H1 (cell line): ENCODE measurements around the gene MIPEP. TPM values are rescaled to one million over a fixed set of nuclear protein-coding genes. Genes with fewer than 3 reads are reported as not detected.
"Not testable (repeated sequence)": the region's sequence is repeated elsewhere in the genome, so short reads cannot be mapped to it uniquely, and the experiment has no call there.

Experiments
- CTCF ChIA-PET: fragments of 300-600 bp; sonication (Branson Sonifier 250); formaldehyde crosslinking; loops from one replicate; lab custom pipeline; 2021; ENCODE audit not compliant: partially characterized antibody; lab: Charles Lee
- POLR2A ChIA-PET: fragments of 300-600 bp; sonication (Branson Sonifier 250); formaldehyde crosslinking; loops from one replicate; lab custom pipeline; 2021; ENCODE audit warnings: inconsistent platforms; ENCODE audit not compliant: partially characterized antibody; lab: Charles Lee
- DNase-seq, 2 experiments: peaks; one replicate each; pipeline versions ENCODE4 v3.0.0 to v3.0.0-alpha.2; 2010 to 2022; ENCODE audit warnings: low spot score in 2 of 2, low read depth in 1 of 2, mixed read lengths in 1 of 2
- FAIRE-seq: peaks from 2 replicates; lab custom pipeline; 2011; peaks lifted over from hg19 to GRCh38; lab: Jason Lieb, UNC
- H2AFZ ChIP-seq: 2 replicates; pipeline ENCODE4 v1.8.1; 2012; ENCODE audit warnings: low read length, inconsistent platforms
- H2AK5ac ChIP-seq: 2 replicates; pipeline ENCODE4 v1.6.1; 2013; ENCODE audit warnings: low read depth, low read length
- H2BK120ac ChIP-seq: replicated peaks from 2 replicates; pipeline ENCODE3; 2013; ENCODE audit warnings: low read depth, low read length, inconsistent platforms
- H2BK12ac ChIP-seq: 2 replicates; pipeline ENCODE4 v1.6.1; 2013; ENCODE audit warnings: low read depth, low read length
- H2BK15ac ChIP-seq: 2 replicates; pipeline ENCODE4 v1.6.1; 2013; ENCODE audit warnings: low read length
- H2BK20ac ChIP-seq: 2 replicates; pipeline ENCODE4 v1.6.1; 2013; ENCODE audit warnings: low read length
- H2BK5ac ChIP-seq: 2 replicates; pipeline ENCODE4 v1.6.1; 2013; ENCODE audit warnings: low read depth, low read length
- H3K14ac ChIP-seq: 2 replicates; pipeline ENCODE4 v1.6.1; 2013; ENCODE audit warnings: inconsistent platforms; ENCODE audit not compliant: insufficient read length
- H3K18ac ChIP-seq: 2 replicates; pipeline ENCODE4 v1.6.1; 2013; ENCODE audit warnings: low read length; ENCODE audit errors: extremely low read depth
- H3K23ac ChIP-seq: 2 replicates; pipeline ENCODE4 v1.6.1; 2013; ENCODE audit warnings: inconsistent platforms; ENCODE audit not compliant: insufficient read length
- H3K23me2 ChIP-seq: 2 replicates; pipeline ENCODE4 v1.6.1; 2013; ENCODE audit warnings: low read depth, low read length
- H3K27ac ChIP-seq: 2 replicates; pipeline ENCODE4 v1.6.1; 2011; ENCODE audit warnings: low read depth, low read length, inconsistent platforms
- H3K27me3 ChIP-seq, 4 experiments: replicated peaks in 1 of 4; 1 replicate in 1 of 4; 2 replicates in 3 of 4; pipeline versions ENCODE4 v1.6.1 to v1.8.1; 2011 to 2013; ENCODE audit warnings: low read length in 3 of 4, mild to moderate bottlenecking in 3 of 4, inconsistent platforms in 2 of 4, mixed read lengths in 2 of 4, moderate library complexity in 1 of 4; ENCODE audit not compliant: control insufficient read depth in 3 of 4, insufficient read depth in 3 of 4; ENCODE audit errors: extremely low read depth in 1 of 4
- H3K36me3 ChIP-seq, 4 experiments: 2 replicates each; pipeline versions ENCODE4 v1.6.1 to v1.8.1; 2011 to 2013; ENCODE audit warnings: mild to moderate bottlenecking in 4 of 4, low read length in 3 of 4, moderate library complexity in 2 of 4, control low read depth in 1 of 4, inconsistent platforms in 1 of 4; ENCODE audit not compliant: insufficient read depth in 4 of 4, control insufficient read depth in 2 of 4
- H3K4ac ChIP-seq: replicated peaks from 2 replicates; pipeline ENCODE3; 2013; ENCODE audit warnings: low read length, low read depth, mixed read lengths, inconsistent platforms; ENCODE audit not compliant: insufficient read length
- H3K4me1 ChIP-seq, 4 experiments: replicated peaks in 1 of 4; 1 replicate in 1 of 4; 2 replicates in 3 of 4; pipeline versions ENCODE4 v1.6.1 to v1.8.1; 2011 to 2013; ENCODE audit warnings: low read length in 3 of 4, inconsistent platforms in 2 of 4, mixed read lengths in 1 of 4; ENCODE audit not compliant: insufficient read depth in 4 of 4, control insufficient read depth in 3 of 4
- H3K4me2 ChIP-seq, 2 experiments: 2 replicates each; pipeline versions ENCODE4 v1.6.1 to v1.8.1; 2011 to 2013; ENCODE audit warnings: low read depth in 2 of 2, low read length in 2 of 2, control low read depth in 1 of 2, inconsistent platforms in 1 of 2, mild to moderate bottlenecking in 1 of 2; ENCODE audit not compliant: insufficient read depth in 1 of 2
- H3K4me3 ChIP-seq, 4 experiments: fragments of 200-600, 300-600 bp in 1 of 4; sonication (generic), shearing (Covaris generic), sonication (Bioruptor Twin) in 1 of 4; 2 replicates each; pipeline versions ENCODE4 v1.5.1 to v1.8.1; 2011 to 2016; ENCODE audit warnings: low read length in 4 of 4, low read depth in 3 of 4, control low read depth in 2 of 4, inconsistent platforms in 2 of 4, mild to moderate bottlenecking in 2 of 4, mixed read lengths in 1 of 4, moderate library complexity in 1 of 4; ENCODE audit not compliant: insufficient read depth in 2 of 4; ENCODE audit errors: extremely low read depth in 1 of 4
- H3K56ac ChIP-seq: replicated peaks from 2 replicates; pipeline ENCODE3; 2013; ENCODE audit warnings: low read depth, mild to moderate bottlenecking, mixed read lengths, low read length, inconsistent platforms; ENCODE audit not compliant: insufficient read length
- H3K79me1 ChIP-seq: 2 replicates; pipeline ENCODE4 v1.6.1; 2013; ENCODE audit warnings: low read depth, low read length, control low read depth
- H3K79me2 ChIP-seq, 2 experiments: 2 replicates each; pipeline versions ENCODE4 v1.6.1 to v1.8.1; 2012 to 2013; ENCODE audit warnings: low read length in 2 of 2, mild to moderate bottlenecking in 2 of 2, inconsistent platforms in 1 of 2; ENCODE audit not compliant: insufficient read depth in 2 of 2, control insufficient read depth in 1 of 2
- H3K9ac ChIP-seq, 4 experiments: replicated peaks in 1 of 4; 1 replicate in 1 of 4; 2 replicates in 3 of 4; pipeline versions ENCODE4 v1.6.1 to v1.8.1; 2011 to 2013; ENCODE audit warnings: low read depth in 3 of 4, low read length in 3 of 4, control low read depth in 2 of 4, mild to moderate bottlenecking in 2 of 4, moderate library complexity in 2 of 4, inconsistent platforms in 1 of 4; ENCODE audit errors: extremely low read depth in 1 of 4
- H3K9me3 ChIP-seq, 2 experiments: 2 replicates each; pipeline versions ENCODE4 v1.6.1 to v1.8.1; 2012 to 2013; ENCODE audit warnings: mild to moderate bottlenecking in 2 of 2, moderate library complexity in 2 of 2, control low read depth in 1 of 2, inconsistent platforms in 1 of 2, low read depth in 1 of 2, low read length in 1 of 2, mixed read lengths in 1 of 2; ENCODE audit not compliant: insufficient read depth in 2 of 2
- H4K20me1 ChIP-seq, 2 experiments: replicated peaks in 1 of 2; 2 replicates each; pipeline versions ENCODE3 to v1.8.1; 2011 to 2013; ENCODE audit warnings: inconsistent platforms in 2 of 2, low read length in 2 of 2, mild to moderate bottlenecking in 1 of 2; ENCODE audit not compliant: insufficient read depth in 2 of 2, control insufficient read depth in 1 of 2
- H4K5ac ChIP-seq: 2 replicates; pipeline ENCODE4 v1.6.1; 2013; ENCODE audit warnings: low read length, low read depth, mixed read lengths, inconsistent platforms; ENCODE audit not compliant: insufficient read length
- H4K8ac ChIP-seq: 2 replicates; pipeline ENCODE4 v1.8.0; 2013; ENCODE audit warnings: mild to moderate bottlenecking, moderate library complexity, low read length, inconsistent platforms; ENCODE audit not compliant: insufficient read depth; ENCODE audit errors: extremely low read depth
- H4K91ac ChIP-seq: replicated peaks from 2 replicates; pipeline ENCODE3; 2013; ENCODE audit warnings: low read length, mixed read lengths, inconsistent platforms; ENCODE audit not compliant: insufficient read length
- WGBS, 2 experiments: shearing (Covaris generic) in 1 of 2; methylation state at CpG; one replicate each; pipeline versions ENCODE4 v1.1.6 to v1.1.7; 2013 to 2015; ENCODE audit warnings: low lambda C conversion rate in 2 of 2, mixed read lengths in 2 of 2, inconsistent platforms in 1 of 2, low coverage in 1 of 2, missing lambda C conversion rate in 1 of 2; ENCODE audit not compliant: insufficient replicate concordance in 2 of 2, insufficient coverage in 1 of 2, insufficient read length in 1 of 2; ENCODE audit errors: extremely low coverage in 1 of 2, missing lambda C conversion rate in 1 of 2; 5-methylcytosine and 5-hydroxymethylcytosine counted together
- polyA plus RNA-seq, 7 experiments: library from polyadenylated mRNA; depleted of rRNA in 3 of 7; stranded (reverse) in 5 of 7; unstranded in 2 of 7; fragments of >200 nt in 5 of 7; fragments of 200-250 nt in 2 of 7; gene quantifications; 1 replicate in 5 of 7; 2 replicates in 1 of 7; 4 replicates in 1 of 7; pipeline versions ENCODE4 v1.2.1 to v1.2.3, GENCODE V29; 2011 to 2013; ENCODE audit warnings: missing spikeins in 2 of 7, mixed read lengths in 2 of 7
- total RNA-seq: library from RNA; stranded (reverse); fragmentation: NEBNext Ultra II Directional; extraction: Animal tissue kit (Norgen Biotek cat#: 25700); gene quantifications from 2 replicates; pipeline ENCODE4 v1.2.1, GENCODE V29; 2021

Gene MIPEP
- total and polyA plus RNA-seq, 2 of the 8 experiments (the other 6 are each of a cell fraction or from before 2014, with no cell fraction given) = 24.0 to 24.2 TPM

GRCh38 chr13:23746141-23746540 lies 143.1 kb downstream of the MIPEP start:
- not testable (repeated sequence) for H3K23me2 ChIP-seq, H4K20me1 ChIP-seq, H2BK15ac ChIP-seq, H3K4me2 ChIP-seq, H4K91ac ChIP-seq, H2BK12ac ChIP-seq, H3K79me1 ChIP-seq, H4K5ac ChIP-seq, H3K79me2 ChIP-seq, H2AK5ac ChIP-seq, H3K14ac ChIP-seq, H3K4me3 ChIP-seq, H3K27me3 ChIP-seq, H3K27ac ChIP-seq, DNase-seq, H3K9ac ChIP-seq, H2AFZ ChIP-seq, H2BK20ac ChIP-seq, H3K36me3 ChIP-seq, H3K9me3 ChIP-seq, H3K18ac ChIP-seq, H3K4ac ChIP-seq, H4K8ac ChIP-seq, H2BK120ac ChIP-seq, H3K56ac ChIP-seq, H2BK5ac ChIP-seq, FAIRE-seq, H3K23ac ChIP-seq
- POLR2A ChIA-PET = interaction anchor here (0.6 to 0.7 kb wide), 2 partner anchors 85 to 114 kb away, joined by 3 to 4 read pairs; no protein-coding TSS in a partner anchor
- CTCF ChIA-PET = interaction anchor here (0.6 to 1.6 kb wide), 4 partner anchors 12 to 156 kb away, joined by 3 to 5 read pairs (median 4); no protein-coding TSS in a partner anchor
- 91% methylated on average over 5 of the region's 5 CpGs; no CpG with 5 or more reads in 1 of the 2 experiments for WGBS, 2 experiments
- H3K4me1 ChIP-seq = peaks cover 0 to 16% (median 10%) of the 10 kb centered on the region in 4 experiments; a peak in 6 of 7 replicates
